Progenitor cell of endocrine pancreas (in vitro differentiated cells): Measurements from ENCODE around the gene PPP2R1B. TPM values are rescaled to one million over a fixed set of nuclear protein-coding genes. Genes with fewer than 3 reads are reported as not detected.
"Not testable (repeated sequence)": the region's sequence is repeated elsewhere in the genome, so short reads cannot be mapped to it uniquely, and the experiment has no call there.

Experiments
- DNase-seq: peaks from one replicate; pipeline ENCODE4 v3.0.0; 2021; ENCODE audit warnings: low spot score; ENCODE audit not compliant: unreplicated experiment
- H3K27ac Mint-ChIP-seq: 2 replicates; pipeline ENCODE4 v1.8.0; 2021; ENCODE audit warnings: mild to moderate bottlenecking, moderate library complexity, mixed read lengths
- H3K27me3 Mint-ChIP-seq: 2 replicates; pipeline ENCODE4 v1.8.0; 2021; ENCODE audit warnings: mixed read lengths
- H3K36me3 Mint-ChIP-seq: 2 replicates; pipeline ENCODE4 v1.8.0; 2022; ENCODE audit warnings: mixed read lengths; ENCODE audit not compliant: insufficient read depth
- H3K4me1 Mint-ChIP-seq: 2 replicates; pipeline ENCODE4 v1.8.0; 2021; ENCODE audit warnings: low read depth, mixed read lengths
- H3K4me3 Mint-ChIP-seq: 2 replicates; pipeline ENCODE4 v1.8.0; 2021; ENCODE audit warnings: low read depth, mild to moderate bottlenecking, moderate library complexity, mixed read lengths
- H3K9me3 Mint-ChIP-seq: 2 replicates; pipeline ENCODE4 v1.8.0; 2021; ENCODE audit warnings: low read depth, mixed read lengths
- CTCF ChIP-seq: fragments of 200-600 bp; sonication (generic); IDR thresholded peaks from one replicate; pipeline ENCODE4 v1.5.0; 2021; ENCODE audit warnings: antibody characterized with exemption, mild to moderate bottlenecking; ENCODE audit not compliant: unreplicated experiment
- total RNA-seq: library from RNA; stranded (reverse); gene quantifications from 2 replicates; pipeline ENCODE4 v1.2.1, GENCODE V29; 2021

PPP2R1B gene
- total RNA-seq, 1 donor from 2014 or later = 92.6 TPM

- no peaks in the 10 kb centered on the region for H3K9me3 Mint-ChIP-seq
- H3K27me3 Mint-ChIP-seq = no peaks in the 10 kb centered on the region
- H3K36me3 Mint-ChIP-seq = no peaks in the 10 kb centered on the region
- no peak overlapping the region for H3K4me3 Mint-ChIP-seq
- peaks cover 16% of the 10 kb centered on the region for H3K4me1 Mint-ChIP-seq
- TF ChIP-seq CTCF = peak; percentile 85
- DNase-seq = no peak
- peak overlapping the region; percentile 83 for H3K27ac Mint-ChIP-seq
Observed at GRCh38 chr11:111777094-111778046, 11.2 kb upstream of the PPP2R1B start.

- Mint-ChIP-seq H3K4me1 (peaks cover 16% of the 10 kb centered on the region), H3K9me3 (no peaks in the 10 kb centered on the region), H3K36me3 (no peaks in the 10 kb centered on the region), H3K4me3 (no peak overlapping the region), H3K27me3 (no peaks in the 10 kb centered on the region), H3K27ac (no peak overlapping the region)
- DNase-seq = no peak
- no peak for TF ChIP-seq CTCF
Observed at GRCh38 chr11:111776398-111777093, 10.4 kb upstream of the PPP2R1B start.

GRCh38 chr11:111774955-111775710 lies 8.9 kb upstream of the PPP2R1B start:
- no peak for DNase-seq
- H3K36me3 Mint-ChIP-seq = no peaks in the 10 kb centered on the region
- TF ChIP-seq CTCF = no peak
- no peaks in the 10 kb centered on the region for H3K9me3 Mint-ChIP-seq
- H3K27ac Mint-ChIP-seq = no peak overlapping the region
- H3K4me1 Mint-ChIP-seq = peaks cover 18% of the 10 kb centered on the region
- H3K27me3 Mint-ChIP-seq = no peaks in the 10 kb centered on the region
- H3K4me3 Mint-ChIP-seq = no peak overlapping the region

GRCh38 chr11:111772535-111772934 lies 6.3 kb upstream of the PPP2R1B start:
- Mint-ChIP-seq H3K36me3 (no peaks in the 10 kb centered on the region), H3K4me3 (no peak overlapping the region), H3K9me3 (no peaks in the 10 kb centered on the region)

GRCh38 chr11:111771205-111771604 lies 5.0 kb upstream of the PPP2R1B start:
- H3K9me3 Mint-ChIP-seq, H3K4me3 Mint-ChIP-seq: not testable (repeated sequence)

More at GRCh38 chr11:111772535-111772934, 6.3 kb upstream of the PPP2R1B start:
- Mint-ChIP-seq H3K4me1 (peaks cover 8% of the 10 kb centered on the region), H3K27ac (no peak overlapping the region), H3K27me3 (no peaks in the 10 kb centered on the region)
- no peak for DNase-seq
- TF ChIP-seq CTCF = no peak

More at GRCh38 chr11:111771205-111771604, 5.0 kb upstream of the PPP2R1B start:
- not testable (repeated sequence) for H3K27me3 Mint-ChIP-seq, H3K36me3 Mint-ChIP-seq, H3K27ac Mint-ChIP-seq, DNase-seq
- peaks cover 10% of the 10 kb centered on the region for H3K4me1 Mint-ChIP-seq
